Activated naive CD4-positive, alpha-beta T cell treated with anti-CD3 and anti-CD28 coated beads for 36 hours (primary cell): ENCODE measurements around the gene GRAMD4. TPM values are rescaled to one million over a fixed set of nuclear protein-coding genes. Genes with fewer than 3 reads are reported as not detected.

Source experiments
- CTCF ChIA-PET: fragments of 350-600 bp; sonication (Branson Sonifier 250); formaldehyde crosslinking; loops from one replicate; lab custom pipeline; 2021; ENCODE audit warnings: antibody characterized with exemption; lab: Charles Lee
- DNase-seq: peaks from one replicate; pipeline ENCODE4 v3.0.0-alpha.2; 2020
- H3K27ac Mint-ChIP-seq: one replicate; pipeline ENCODE4 v1.8.0; 2021; ENCODE audit warnings: mild to moderate bottlenecking, mixed read lengths
- H3K27me3 Mint-ChIP-seq: one replicate; pipeline ENCODE4 v1.8.0; 2021; ENCODE audit warnings: low read depth, mixed read lengths
- H3K36me3 Mint-ChIP-seq: one replicate; pipeline ENCODE4 v1.8.0; 2021; ENCODE audit warnings: low read depth, mixed read lengths
- H3K4me1 Mint-ChIP-seq: one replicate; pipeline ENCODE4 v1.8.0; 2021; ENCODE audit warnings: low read depth, mixed read lengths
- H3K4me3 Mint-ChIP-seq: one replicate; pipeline ENCODE4 v1.8.0; 2021; ENCODE audit warnings: mild to moderate bottlenecking, moderate library complexity, mixed read lengths
- H3K9me3 Mint-ChIP-seq: one replicate; pipeline ENCODE4 v1.8.0; 2021; ENCODE audit warnings: mixed read lengths
- intact Hi-C: fragments of 100-400 bp; cut with micrococcal nuclease; formaldehyde crosslinking; loops from one replicate; pipeline ENCODE4 v1.15.1; 2023
- total RNA-seq, 2 experiments: library from RNA; stranded (reverse); gene quantifications; one replicate each; pipeline ENCODE4 v1.2.3, GENCODE V29; 2021

GRAMD4 gene
- total RNA-seq, 2 experiments from 2014 or later: 34.3 to 35.4 TPM

- Mint-ChIP-seq H3K4me3 (no peak overlapping the region), H3K4me1 (peaks cover 24% of the 10 kb centered on the region), H3K36me3 (peaks cover 2% of the 10 kb centered on the region), H3K9me3 (no peaks in the 10 kb centered on the region), H3K27me3 (no peaks in the 10 kb centered on the region), H3K27ac (peak overlapping the region; percentile 4)
- CTCF ChIA-PET: interaction anchor here (1.1 kb wide), 1 partner anchor 89 kb away, joined by 4 read pairs; no protein-coding TSS in a partner anchor
- no peak for DNase-seq
- intact Hi-C loops: loop anchor here (1.0 kb wide), 2 partner anchors 21 to 39 kb away; no protein-coding TSS in a partner anchor
Observed at GRCh38 chr22:46652847-46653331, 32.7 kb downstream of the GRAMD4 start.

- Mint-ChIP-seq H3K36me3 (peaks cover 2% of the 10 kb centered on the region), H3K4me1 (peaks cover 24% of the 10 kb centered on the region), H3K4me3 (no peak overlapping the region), H3K9me3 (no peaks in the 10 kb centered on the region), H3K27me3 (no peaks in the 10 kb centered on the region), H3K27ac (peak overlapping the region; percentile 84)
- intact Hi-C loops: loop anchor here (1.0 kb wide), 2 partner anchors 21 to 39 kb away; no protein-coding TSS in a partner anchor
- CTCF ChIA-PET: no interaction called here
- peak; percentile 81 for DNase-seq
Observed at GRCh38 chr22:46653596-46653995, 33.4 kb downstream of the GRAMD4 start.

GRCh38 chr22:46654426-46654825, 34.2 kb downstream of the GRAMD4 start:
- Mint-ChIP-seq H3K36me3 (peaks cover 2% of the 10 kb centered on the region), H3K27ac (peak overlapping the region; percentile 63), H3K27me3 (no peaks in the 10 kb centered on the region), H3K4me1 (peaks cover 24% of the 10 kb centered on the region), H3K9me3 (no peaks in the 10 kb centered on the region), H3K4me3 (no peak overlapping the region)
- no peak for DNase-seq
- intact Hi-C loops: no loop called here
- CTCF ChIA-PET: interaction anchor here (0.6 kb wide), 1 partner anchor 384 kb away, joined by 3 read pairs; no protein-coding TSS in a partner anchor

GRCh38 chr22:46654927-46655595, 34.9 kb downstream of the GRAMD4 start:
- no peaks in the 10 kb centered on the region for H3K27me3 Mint-ChIP-seq
- no peak for DNase-seq
- no peak overlapping the region for H3K4me3 Mint-ChIP-seq
- intact Hi-C loops: no loop called here
- peaks cover 2% of the 10 kb centered on the region for H3K36me3 Mint-ChIP-seq
- H3K9me3 Mint-ChIP-seq: no peaks in the 10 kb centered on the region
- CTCF ChIA-PET: interaction anchor here (0.6 to 1.0 kb wide), 2 partner anchors 91 to 383 kb away, joined by 3 read pairs; no protein-coding TSS in a partner anchor
- H3K27ac Mint-ChIP-seq: no peak overlapping the region
- peaks cover 26% of the 10 kb centered on the region for H3K4me1 Mint-ChIP-seq

- Mint-ChIP-seq H3K27me3 (no peaks in the 10 kb centered on the region), H3K27ac (no peak overlapping the region), H3K9me3 (no peaks in the 10 kb centered on the region), H3K4me1 (peaks cover 36% of the 10 kb centered on the region), H3K4me3 (no peak overlapping the region), H3K36me3 (peaks cover 2% of the 10 kb centered on the region)
- no peak for DNase-seq
- CTCF ChIA-PET: interaction anchor here (1.0 kb wide), 1 partner anchor 92 kb away, joined by 3 read pairs; no protein-coding TSS in a partner anchor
- intact Hi-C loops: no loop called here
Observed at GRCh38 chr22:46655861-46656608, 35.8 kb downstream of the GRAMD4 start.

GRCh38 chr22:46656856-46657654, 36.9 kb downstream of the GRAMD4 start:
- DNase-seq: no peak
- Mint-ChIP-seq H3K27ac (peak overlapping the region; percentile 69), H3K36me3 (peaks cover 2% of the 10 kb centered on the region), H3K9me3 (no peaks in the 10 kb centered on the region), H3K4me1 (peaks cover 40% of the 10 kb centered on the region), H3K27me3 (no peaks in the 10 kb centered on the region), H3K4me3 (no peak overlapping the region)
- CTCF ChIA-PET: no interaction called here
- intact Hi-C loops: no loop called here

GRCh38 chr22:46657655-46657953, 37.4 kb downstream of the GRAMD4 start:
- CTCF ChIA-PET: no interaction called here
- no peaks in the 10 kb centered on the region for H3K27me3 Mint-ChIP-seq
- peak overlapping the region; percentile 69 for H3K27ac Mint-ChIP-seq
- no peaks in the 10 kb centered on the region for H3K9me3 Mint-ChIP-seq
- intact Hi-C loops: no loop called here
- peaks cover 2% of the 10 kb centered on the region for H3K36me3 Mint-ChIP-seq
- no peak overlapping the region for H3K4me3 Mint-ChIP-seq
- H3K4me1 Mint-ChIP-seq: peaks cover 36% of the 10 kb centered on the region
- DNase-seq: no peak

GRCh38 chr22:46657996-46658947, 38.1 kb downstream of the GRAMD4 start:
- intact Hi-C loops: no loop called here
- Mint-ChIP-seq H3K4me1 (peaks cover 31% of the 10 kb centered on the region), H3K27ac (no peak overlapping the region), H3K36me3 (peaks cover 2% of the 10 kb centered on the region), H3K27me3 (no peaks in the 10 kb centered on the region), H3K9me3 (no peaks in the 10 kb centered on the region), H3K4me3 (no peak overlapping the region)
- CTCF ChIA-PET: no interaction called here
- DNase-seq: no peak

- Mint-ChIP-seq H3K4me3 (no peak overlapping the region), H3K36me3 (no peaks in the 10 kb centered on the region), H3K4me1 (peaks cover 26% of the 10 kb centered on the region), H3K27ac (no peak overlapping the region), H3K9me3 (no peaks in the 10 kb centered on the region), H3K27me3 (no peaks in the 10 kb centered on the region)
- CTCF ChIA-PET: no interaction called here
- intact Hi-C loops: no loop called here
- no peak for DNase-seq
Observed at GRCh38 chr22:46659059-46659790, 39.0 kb downstream of the GRAMD4 start.

GRCh38 chr22:46659791-46660186, 39.6 kb downstream of the GRAMD4 start:
- H3K4me3 Mint-ChIP-seq: no peak overlapping the region
- no peak for DNase-seq
- CTCF ChIA-PET: no interaction called here
- H3K4me1 Mint-ChIP-seq: peaks cover 22% of the 10 kb centered on the region
- intact Hi-C loops: loop anchor here (2.0 kb wide), 1 partner anchor 45 kb away; no protein-coding TSS in a partner anchor
- H3K36me3 Mint-ChIP-seq: no peaks in the 10 kb centered on the region
- peak overlapping the region; percentile 81 for H3K27ac Mint-ChIP-seq
- H3K9me3 Mint-ChIP-seq: no peaks in the 10 kb centered on the region
- no peaks in the 10 kb centered on the region for H3K27me3 Mint-ChIP-seq
